HFFc6 (cell line): ENCODE results near the gene TMEM62. TPM values are rescaled to one million over a fixed set of nuclear protein-coding genes. Genes with fewer than 3 reads are reported as not detected.

ENCODE experiments used
- DNase-seq: peaks from one replicate; pipeline ENCODE4 v3.0.0-alpha.2; 2018
- H3K27ac Mint-ChIP-seq: 2 replicates; pipeline ENCODE4 v1.8.0; 2020; ENCODE audit warnings: mild to moderate bottlenecking, mixed read lengths
- H3K27me3 Mint-ChIP-seq: 2 replicates; pipeline ENCODE4 v1.8.0; 2021; ENCODE audit warnings: mild to moderate bottlenecking, moderate library complexity, mixed read lengths; ENCODE audit not compliant: insufficient read depth
- H3K36me3 Mint-ChIP-seq: 2 replicates; pipeline ENCODE4 v1.8.0; 2021; ENCODE audit warnings: low read depth, mixed read lengths
- H3K4me1 Mint-ChIP-seq: 2 replicates; pipeline ENCODE4 v1.8.0; 2020; ENCODE audit warnings: low read depth, mixed read lengths
- H3K4me3 Mint-ChIP-seq: 2 replicates; pipeline ENCODE4 v1.8.0; 2020; ENCODE audit warnings: mild to moderate bottlenecking, moderate library complexity, mixed read lengths
- H3K9me3 Mint-ChIP-seq: 2 replicates; pipeline ENCODE4 v1.8.0; 2020; ENCODE audit warnings: mild to moderate bottlenecking, mixed read lengths
- total RNA-seq, 6 experiments: library from RNA; stranded (reverse); fragmentation: NEBNext Ultra II Directional; extraction: Animal tissue kit (Norgen Biotek cat#: 25700); gene quantifications; 2 replicates in 1 of 6; 3 replicates in 5 of 6; pipeline ENCODE4 v1.2.3, GENCODE V29; 2021
- TF ChIP-seq, protein P1 (sequence below): fragments of 200-600 bp; sonication (generic); IDR thresholded peaks from 2 replicates; pipeline ENCODE4 v1.5.0; 2021; ENCODE audit warnings: antibody characterized with exemption, mild to moderate bottlenecking

TMEM62 gene
- total RNA-seq, 6 experiments from 2014 or later: 8.2 to 12.1 (median 11.2) TPM

DNA sequence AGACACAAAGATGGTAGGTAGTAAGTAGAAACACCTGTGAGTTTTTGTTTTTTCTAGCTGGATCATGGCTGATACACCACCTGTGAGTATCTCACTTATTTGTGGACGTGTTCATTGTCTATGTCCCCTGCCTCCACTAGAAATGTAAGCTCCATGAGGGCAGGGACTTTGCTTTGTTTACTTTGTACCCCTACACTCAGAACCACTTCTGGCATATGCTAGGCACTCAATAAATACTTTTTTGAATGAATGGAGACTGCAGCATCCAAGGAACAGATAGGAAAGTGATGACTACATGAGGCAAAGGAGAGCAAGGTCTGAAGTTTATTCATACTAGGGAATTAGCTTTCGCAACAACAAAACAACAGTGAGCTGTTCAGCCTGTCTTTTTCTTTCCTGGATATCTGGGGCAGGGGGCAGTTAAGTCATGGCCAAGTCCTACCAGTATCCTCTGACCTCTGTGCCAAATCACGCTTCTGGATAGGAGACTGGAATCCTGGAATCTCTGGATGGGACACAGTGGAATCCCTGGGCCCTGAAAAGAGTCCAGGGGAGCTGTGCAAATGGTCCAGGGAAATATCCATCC is 99.0 kb downstream of the TMEM62 start:
- Mint-ChIP-seq H3K4me1 (no peaks in the 10 kb centered on the region; the same call in 1 of the 2 replicates), H3K9me3 (no peaks in the 10 kb centered on the region), H3K36me3 (no peaks in the 10 kb centered on the region), H3K27ac (no peak overlapping the region), H3K27me3 (peaks cover 39% of the 10 kb centered on the region), H3K4me3 (no peak overlapping the region)
- DNase-seq: no peak
- TF ChIP-seq, protein P1, sequence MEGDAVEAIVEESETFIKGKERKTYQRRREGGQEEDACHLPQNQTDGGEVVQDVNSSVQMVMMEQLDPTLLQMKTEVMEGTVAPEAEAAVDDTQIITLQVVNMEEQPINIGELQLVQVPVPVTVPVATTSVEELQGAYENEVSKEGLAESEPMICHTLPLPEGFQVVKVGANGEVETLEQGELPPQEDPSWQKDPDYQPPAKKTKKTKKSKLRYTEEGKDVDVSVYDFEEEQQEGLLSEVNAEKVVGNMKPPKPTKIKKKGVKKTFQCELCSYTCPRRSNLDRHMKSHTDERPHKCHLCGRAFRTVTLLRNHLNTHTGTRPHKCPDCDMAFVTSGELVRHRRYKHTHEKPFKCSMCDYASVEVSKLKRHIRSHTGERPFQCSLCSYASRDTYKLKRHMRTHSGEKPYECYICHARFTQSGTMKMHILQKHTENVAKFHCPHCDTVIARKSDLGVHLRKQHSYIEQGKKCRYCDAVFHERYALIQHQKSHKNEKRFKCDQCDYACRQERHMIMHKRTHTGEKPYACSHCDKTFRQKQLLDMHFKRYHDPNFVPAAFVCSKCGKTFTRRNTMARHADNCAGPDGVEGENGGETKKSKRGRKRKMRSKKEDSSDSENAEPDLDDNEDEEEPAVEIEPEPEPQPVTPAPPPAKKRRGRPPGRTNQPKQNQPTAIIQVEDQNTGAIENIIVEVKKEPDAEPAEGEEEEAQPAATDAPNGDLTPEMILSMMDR: no peak

Other genes with a start within 250 kb of the TMEM62 start
- gene TTBK2, start 212.8 kb upstream of the TMEM62 start, total RNA-seq: 10 to 100 TPM in 3 of 6 experiments, 1 to 10 TPM in 3; 9.4 to 12.6 (median 10.2) TPM
- 10 to 100 TPM; 24.6 to 30.1 (median 26.8) TPM for gene UBR1, start 27.5 kb upstream of the TMEM62 start, total RNA-seq
- 10 to 100 TPM; 50.9 to 60.7 (median 57.2) TPM for gene CCNDBP1, start 51.8 kb downstream of the TMEM62 start, total RNA-seq
- gene EPB42, start 87.4 kb downstream of the TMEM62 start, total RNA-seq: not detected
- not detected for gene TGM5, start 133.3 kb downstream of the TMEM62 start, total RNA-seq
- not detected for gene TGM7, start 168.7 kb downstream of the TMEM62 start, total RNA-seq
- gene LCMT2, start 197.0 kb downstream of the TMEM62 start, total RNA-seq: 1 to 10 TPM; 5.7 to 8.8 (median 6.5) TPM
- gene ZSCAN29, start 237.5 kb downstream of the TMEM62 start, total RNA-seq: 10 to 100 TPM; 12.7 to 16.7 (median 14.7) TPM
- gene TUBGCP4, start 237.5 kb downstream of the TMEM62 start, total RNA-seq: 10 to 100 TPM; 16.1 to 22.2 (median 18.7) TPM